ENCODE measurements around the gene EPS15. TPM values are rescaled to one million over a fixed set of nuclear protein-coding genes. Genes with fewer than 3 reads are reported as not detected.

Gene EPS15
- total and polyA plus RNA-seq, 7 donors = 16.4 to 131 (median 72.4) TPM

DNA sequence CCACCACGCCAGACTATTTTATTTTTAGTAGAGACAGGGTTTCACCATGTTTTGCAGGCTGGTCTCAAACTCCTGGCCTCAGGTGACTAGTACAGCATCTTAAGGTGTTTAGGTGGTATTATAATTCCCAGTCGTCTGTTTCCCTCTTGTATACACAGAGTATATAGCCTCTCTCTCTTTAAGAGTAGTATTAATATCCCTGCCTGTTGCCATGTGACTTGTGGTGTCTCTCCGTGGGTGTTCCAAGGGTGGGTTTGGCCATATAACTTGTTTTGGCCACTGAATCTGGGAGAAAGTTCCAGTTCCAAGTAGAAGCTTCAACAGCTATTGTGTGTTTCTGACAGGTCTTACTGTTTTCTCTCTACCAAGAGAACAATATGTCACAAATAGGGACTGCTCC is 29.6 kb downstream of the EPS15 start:
- Histone ChIP-seq H3K36me3 (no peaks in the 10 kb centered on the region), H3K9me3 (no peaks in the 10 kb centered on the region), H3K27ac (peak overlapping the region in 3 of 4 donors; percentile 0 to 32 (median 3)), H3K27me3 (no peaks in the 10 kb centered on the region), H3K4me3 (no peak overlapping the region), H3K4me1 (peaks cover 0 to 68% (median 66%) of the 10 kb centered on the region in 4 donors)
- 72 to 83% methylated on average over 3 of the region's 3 CpGs for WGBS, 2 donors
- no peak for DNase-seq
- intact Hi-C loops (cut with DNase I) = no loop called here
- TF ChIP-seq POLR2AphosphoS5 (IDR thresholded peaks at IDR 0.05) = no peak
- TF ChIP-seq EP300 (IDR thresholded peaks at IDR 0.05) = no peak
- no peak for TF ChIP-seq POLR2A (IDR thresholded peaks at IDR 0.05)
- TF ChIP-seq CTCF (IDR thresholded peaks at IDR 0.05) = no peak

DNA sequence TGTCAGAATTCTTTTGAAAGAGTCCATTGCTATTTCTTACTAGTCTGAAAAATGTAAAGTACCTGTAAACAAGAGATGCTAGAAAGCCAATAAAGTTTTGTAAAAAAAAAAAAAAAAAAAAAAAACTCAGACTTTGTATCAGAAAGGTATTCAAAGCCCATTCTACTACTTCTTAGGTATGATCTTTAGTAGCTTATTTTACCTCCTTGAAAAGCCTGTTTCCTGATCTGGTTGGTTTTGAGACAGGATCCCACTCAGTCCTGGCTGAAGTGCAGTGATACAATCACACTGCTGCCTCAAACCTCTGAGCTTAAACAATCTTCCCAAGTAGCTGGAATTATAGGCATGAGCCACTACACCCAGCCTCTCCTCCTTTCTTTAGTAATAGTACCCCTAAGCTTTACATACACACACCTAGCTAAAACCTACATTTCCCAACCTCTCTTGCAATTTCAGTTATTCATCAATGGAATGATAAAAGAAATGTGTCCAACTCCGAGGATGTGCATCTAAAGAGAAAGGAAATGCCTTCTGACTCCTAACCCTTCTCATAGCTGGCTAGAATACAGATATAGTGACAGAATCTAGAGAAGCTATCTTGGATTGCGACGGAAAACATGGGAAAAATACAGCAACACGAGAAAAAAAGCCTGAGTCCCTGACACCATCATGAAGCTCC is 30.6 kb downstream of the EPS15 start:
- WGBS, 2 donors = 80 to 86% methylated on average over 4 of the region's 4 CpGs

GRCh38 chr1:51487628-51488027 is 31.4 kb downstream of the EPS15 start:
- no peak for DNase-seq
- no peak for TF ChIP-seq EP300 (IDR thresholded peaks at IDR 0.05)
- no peak for TF ChIP-seq CTCF (IDR thresholded peaks at IDR 0.05)
- TF ChIP-seq POLR2AphosphoS5 (IDR thresholded peaks at IDR 0.05) = no peak
- TF ChIP-seq POLR2A (IDR thresholded peaks at IDR 0.05) = no peak
- Histone ChIP-seq H3K4me1 (peaks cover 0 to 65% (median 59%) of the 10 kb centered on the region in 4 donors), H3K27me3 (no peaks in the 10 kb centered on the region), H3K27ac (peak overlapping the region in 1 of 4 donors; percentile 57), H3K36me3 (no peaks in the 10 kb centered on the region), H3K4me3 (no peak overlapping the region), H3K9me3 (no peaks in the 10 kb centered on the region)
- intact Hi-C loops (cut with DNase I) = no loop called here
- 89 to 94% methylated on average over 1 of the region's 1 CpG for WGBS, 2 donors

More for the DNA sequence above, 30.6 kb downstream of the EPS15 start:
- Histone ChIP-seq H3K27me3 (no peaks in the 10 kb centered on the region), H3K9me3 (no peaks in the 10 kb centered on the region), H3K27ac (peak overlapping the region in 2 of 4 donors; percentile 55 to 57), H3K4me1 (peaks cover 0 to 62% (median 57%) of the 10 kb centered on the region in 4 donors), H3K36me3 (no peaks in the 10 kb centered on the region), H3K4me3 (no peak overlapping the region)
- intact Hi-C loops (cut with DNase I) = no loop called here
- DNase-seq = no peak
- no peak for TF ChIP-seq POLR2AphosphoS5 (IDR thresholded peaks at IDR 0.05)
- no peak for TF ChIP-seq EP300 (IDR thresholded peaks at IDR 0.05)
- TF ChIP-seq POLR2A (IDR thresholded peaks at IDR 0.05) = no peak
- peak in 1 of 4 experiments; percentile 11 for TF ChIP-seq CTCF (IDR thresholded peaks at IDR 0.05)

DNA sequence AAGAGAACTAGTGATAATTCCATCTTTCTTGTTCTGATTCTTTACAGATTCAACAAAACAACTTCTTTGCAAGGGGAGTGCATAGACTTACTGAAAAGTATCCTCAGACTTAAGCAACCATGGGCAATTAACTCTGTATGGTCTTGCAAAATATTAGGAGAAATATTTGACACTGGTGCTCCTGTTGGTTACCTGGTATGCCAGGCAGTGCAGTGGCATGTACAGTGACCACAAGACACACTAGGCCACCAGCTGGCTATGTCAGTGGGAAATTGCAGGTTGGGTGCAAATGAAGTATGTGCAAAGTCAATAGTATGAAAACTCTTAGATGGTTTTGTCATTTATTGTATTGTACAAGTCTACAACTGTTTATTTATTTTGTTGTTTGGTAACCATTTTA is 34.5 kb downstream of the EPS15 start:
- Histone ChIP-seq H3K9me3 (no peaks in the 10 kb centered on the region), H3K27me3 (no peaks in the 10 kb centered on the region), H3K4me3 (no peak overlapping the region), H3K27ac (no peak overlapping the region), H3K36me3 (no peaks in the 10 kb centered on the region), H3K4me1 (peaks cover 0 to 58% (median 47%) of the 10 kb centered on the region in 4 donors)
- TF ChIP-seq CTCF (IDR thresholded peaks at IDR 0.05) (no peak), EP300 (IDR thresholded peaks at IDR 0.05) (no peak), POLR2A (IDR thresholded peaks at IDR 0.05) (no peak), POLR2AphosphoS5 (IDR thresholded peaks at IDR 0.05) (no peak)
- intact Hi-C loops (cut with DNase I) = no loop called here
- no peak for DNase-seq
